ENCODE data around the gene IL34. TPM values are rescaled to one million over a fixed set of nuclear protein-coding genes. Genes with fewer than 3 reads are reported as not detected.

IL34 gene
- total and polyA plus RNA-seq, 2 experiments from 2014 or later: 4.3 to 6.6 TPM

DNA sequence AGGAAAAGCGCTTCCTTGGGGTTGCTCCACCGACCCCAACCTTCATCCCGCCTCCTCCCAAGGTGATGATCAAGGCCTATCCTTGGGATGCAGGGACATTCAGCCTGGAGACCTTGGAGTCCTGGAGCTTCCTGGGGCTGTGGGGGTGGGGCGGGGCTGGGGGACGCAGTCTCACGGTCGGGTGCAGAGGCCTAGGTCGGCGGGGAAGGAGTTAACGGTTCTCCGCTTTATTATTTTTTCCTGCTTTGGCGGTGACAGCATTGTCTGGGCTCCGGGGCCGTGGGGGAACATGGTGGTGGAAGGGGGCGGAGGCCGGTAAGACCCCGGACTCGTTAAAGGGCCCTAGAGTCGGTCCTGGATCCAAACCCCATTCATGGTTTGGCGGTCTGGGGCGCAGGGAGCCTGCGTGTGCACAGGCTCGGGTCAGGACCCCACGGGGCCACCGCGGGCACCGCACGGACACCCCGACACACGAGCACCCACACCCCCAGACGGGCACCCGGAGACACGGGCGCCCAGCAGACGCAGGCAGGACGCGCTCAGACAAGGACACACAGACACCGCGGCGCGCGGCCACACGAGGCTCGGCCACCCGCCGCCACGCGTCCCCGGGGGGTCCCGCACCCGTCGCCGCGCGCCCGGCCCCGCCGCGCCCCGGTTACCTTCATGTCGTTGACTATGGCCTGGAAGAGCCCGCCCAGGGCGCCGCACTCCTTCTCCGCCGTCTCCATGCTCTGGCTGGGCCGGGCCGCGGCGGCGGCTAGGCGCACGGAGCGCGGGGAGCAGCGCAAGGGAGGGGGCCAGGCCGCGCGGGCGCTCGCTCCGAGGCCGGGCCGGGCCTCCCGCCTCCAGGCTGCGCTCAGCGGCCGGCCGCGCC, 38.9 kb downstream of the IL34 start:
- H3K79me2 ChIP-seq (replicated peaks; ENCODE audit: insufficient read depth): no peaks in the 10 kb centered on the region
- no peak for DNase-seq (ENCODE audit: low spot score)

More for the DNA sequence above, 38.9 kb downstream of the IL34 start:
- Histone ChIP-seq H3K4me1 (ENCODE audit: insufficient read depth) (peaks cover 10% of the 10 kb centered on the region; the same call in 1 of the 2 replicates), H3K27me3 (ENCODE audit: insufficient read depth) (peaks cover 8% of the 10 kb centered on the region), H3K27ac (ENCODE audit: low read depth) (no peak overlapping the region), H2AFZ (no peak overlapping the region), H3K36me3 (ENCODE audit: insufficient read depth) (no peaks in the 10 kb centered on the region), H3F3A (replicated peaks; ENCODE audit: low read depth) (peaks cover 22% of the 10 kb centered on the region; the same call in 1 of the 2 replicates), H3K9me2 (ENCODE audit: insufficient read depth) (no peaks in the 10 kb centered on the region), H4K20me1 (replicated peaks; ENCODE audit: insufficient read depth) (peaks cover 4% of the 10 kb centered on the region), H3K4me3 (peak overlapping the region; percentile 69), H3K4me2 (peak overlapping the region; percentile 96)
- H3K36me3 Mint-ChIP-seq (ENCODE audit: low read depth): no peaks in the 10 kb centered on the region; the same call in 2 of the 3 replicates
- peaks cover 21% of the 10 kb centered on the region for H3K27me3 Mint-ChIP-seq (ENCODE audit: insufficient read depth, low read depth, poor library complexity)
- no peak for TF ChIP-seq CREB1 (CRISPR knock-in tag; IDR thresholded peaks at IDR 0.05; ENCODE audit: low read depth)
- no peak for TF ChIP-seq STAT1 (IDR thresholded peaks at IDR 0.05; ENCODE audit: unreplicated experiment)
- no peak for TF ChIP-seq ZNF331 (CRISPR knock-in tag; IDR thresholded peaks at IDR 0.05; ENCODE audit: low read depth)
- TF ChIP-seq EZH2phosphoT487 (IDR thresholded peaks at IDR 0.05; ENCODE audit: unreplicated experiment): no peak
- no peak for TF ChIP-seq JUNB (IDR thresholded peaks at IDR 0.05; ENCODE audit: unreplicated experiment)
- no peak for TF ChIP-seq NANOG (IDR thresholded peaks at IDR 0.05; ENCODE audit: borderline replicate concordance)
- TF ChIP-seq CTCF (conservative IDR thresholded peaks at IDR 0.05; ENCODE audit: low read depth in 2 of 2): no peak
- no peak for TF ChIP-seq EZH2 (IDR thresholded peaks at IDR 0.05; ENCODE audit: low read depth, unreplicated experiment)
- no peak for TF ChIP-seq POLR2AphosphoS5 (IDR thresholded peaks at IDR 0.05; ENCODE audit: low read depth)
- TF ChIP-seq ZNF114 (CRISPR knock-in tag; IDR thresholded peaks at IDR 0.05): no peak
- TF ChIP-seq, protein P1, sequence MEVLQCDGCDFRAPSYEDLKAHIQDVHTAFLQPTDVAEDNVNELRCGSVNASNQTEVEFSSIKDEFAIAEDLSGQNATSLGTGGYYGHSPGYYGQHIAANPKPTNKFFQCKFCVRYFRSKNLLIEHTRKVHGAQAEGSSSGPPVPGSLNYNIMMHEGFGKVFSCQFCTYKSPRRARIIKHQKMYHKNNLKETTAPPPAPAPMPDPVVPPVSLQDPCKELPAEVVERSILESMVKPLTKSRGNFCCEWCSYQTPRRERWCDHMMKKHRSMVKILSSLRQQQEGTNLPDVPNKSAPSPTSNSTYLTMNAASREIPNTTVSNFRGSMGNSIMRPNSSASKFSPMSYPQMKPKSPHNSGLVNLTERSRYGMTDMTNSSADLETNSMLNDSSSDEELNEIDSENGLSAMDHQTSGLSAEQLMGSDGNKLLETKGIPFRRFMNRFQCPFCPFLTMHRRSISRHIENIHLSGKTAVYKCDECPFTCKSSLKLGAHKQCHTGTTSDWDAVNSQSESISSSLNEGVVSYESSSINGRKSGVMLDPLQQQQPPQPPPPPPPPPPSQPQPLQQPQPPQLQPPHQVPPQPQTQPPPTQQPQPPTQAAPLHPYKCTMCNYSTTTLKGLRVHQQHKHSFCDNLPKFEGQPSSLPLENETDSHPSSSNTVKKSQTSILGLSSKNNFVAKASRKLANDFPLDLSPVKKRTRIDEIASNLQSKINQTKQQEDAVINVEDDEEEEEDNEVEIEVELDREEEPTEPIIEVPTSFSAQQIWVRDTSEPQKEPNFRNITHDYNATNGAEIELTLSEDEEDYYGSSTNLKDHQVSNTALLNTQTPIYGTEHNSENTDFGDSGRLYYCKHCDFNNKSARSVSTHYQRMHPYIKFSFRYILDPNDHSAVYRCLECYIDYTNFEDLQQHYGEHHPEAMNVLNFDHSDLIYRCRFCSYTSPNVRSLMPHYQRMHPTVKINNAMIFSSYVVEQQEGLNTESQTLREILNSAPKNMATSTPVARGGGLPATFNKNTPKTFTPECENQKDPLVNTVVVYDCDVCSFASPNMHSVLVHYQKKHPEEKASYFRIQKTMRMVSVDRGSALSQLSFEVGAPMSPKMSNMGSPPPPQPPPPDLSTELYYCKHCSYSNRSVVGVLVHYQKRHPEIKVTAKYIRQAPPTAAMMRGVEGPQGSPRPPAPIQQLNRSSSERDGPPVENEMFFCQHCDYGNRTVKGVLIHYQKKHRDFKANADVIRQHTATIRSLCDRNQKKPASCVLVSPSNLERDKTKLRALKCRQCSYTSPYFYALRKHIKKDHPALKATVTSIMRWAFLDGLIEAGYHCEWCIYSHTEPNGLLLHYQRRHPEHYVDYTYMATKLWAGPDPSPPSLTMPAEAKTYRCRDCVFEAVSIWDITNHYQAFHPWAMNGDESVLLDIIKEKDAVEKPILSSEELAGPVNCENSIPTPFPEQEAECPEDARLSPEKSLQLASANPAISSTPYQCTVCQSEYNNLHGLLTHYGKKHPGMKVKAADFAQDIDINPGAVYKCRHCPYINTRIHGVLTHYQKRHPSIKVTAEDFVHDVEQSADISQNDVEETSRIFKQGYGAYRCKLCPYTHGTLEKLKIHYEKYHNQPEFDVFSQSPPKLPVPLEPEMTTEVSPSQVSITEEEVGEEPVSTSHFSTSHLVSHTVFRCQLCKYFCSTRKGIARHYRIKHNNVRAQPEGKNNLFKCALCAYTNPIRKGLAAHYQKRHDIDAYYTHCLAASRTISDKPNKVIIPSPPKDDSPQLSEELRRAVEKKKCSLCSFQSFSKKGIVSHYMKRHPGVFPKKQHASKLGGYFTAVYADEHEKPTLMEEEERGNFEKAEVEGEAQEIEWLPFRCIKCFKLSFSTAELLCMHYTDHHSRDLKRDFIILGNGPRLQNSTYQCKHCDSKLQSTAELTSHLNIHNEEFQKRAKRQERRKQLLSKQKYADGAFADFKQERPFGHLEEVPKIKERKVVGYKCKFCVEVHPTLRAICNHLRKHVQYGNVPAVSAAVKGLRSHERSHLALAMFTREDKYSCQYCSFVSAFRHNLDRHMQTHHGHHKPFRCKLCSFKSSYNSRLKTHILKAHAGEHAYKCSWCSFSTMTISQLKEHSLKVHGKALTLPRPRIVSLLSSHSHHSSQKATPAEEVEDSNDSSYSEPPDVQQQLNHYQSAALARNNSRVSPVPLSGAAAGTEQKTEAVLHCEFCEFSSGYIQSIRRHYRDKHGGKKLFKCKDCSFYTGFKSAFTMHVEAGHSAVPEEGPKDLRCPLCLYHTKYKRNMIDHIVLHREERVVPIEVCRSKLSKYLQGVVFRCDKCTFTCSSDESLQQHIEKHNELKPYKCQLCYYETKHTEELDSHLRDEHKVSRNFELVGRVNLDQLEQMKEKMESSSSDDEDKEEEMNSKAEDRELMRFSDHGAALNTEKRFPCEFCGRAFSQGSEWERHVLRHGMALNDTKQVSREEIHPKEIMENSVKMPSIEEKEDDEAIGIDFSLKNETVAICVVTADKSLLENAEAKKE (CRISPR knock-in tag; IDR thresholded peaks at IDR 0.05): no peak
- TF ChIP-seq, protein P2, sequence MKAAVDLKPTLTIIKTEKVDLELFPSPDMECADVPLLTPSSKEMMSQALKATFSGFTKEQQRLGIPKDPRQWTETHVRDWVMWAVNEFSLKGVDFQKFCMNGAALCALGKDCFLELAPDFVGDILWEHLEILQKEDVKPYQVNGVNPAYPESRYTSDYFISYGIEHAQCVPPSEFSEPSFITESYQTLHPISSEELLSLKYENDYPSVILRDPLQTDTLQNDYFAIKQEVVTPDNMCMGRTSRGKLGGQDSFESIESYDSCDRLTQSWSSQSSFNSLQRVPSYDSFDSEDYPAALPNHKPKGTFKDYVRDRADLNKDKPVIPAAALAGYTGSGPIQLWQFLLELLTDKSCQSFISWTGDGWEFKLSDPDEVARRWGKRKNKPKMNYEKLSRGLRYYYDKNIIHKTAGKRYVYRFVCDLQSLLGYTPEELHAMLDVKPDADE (IDR thresholded peaks at IDR 0.05): no peak
- TF ChIP-seq, protein P3, sequence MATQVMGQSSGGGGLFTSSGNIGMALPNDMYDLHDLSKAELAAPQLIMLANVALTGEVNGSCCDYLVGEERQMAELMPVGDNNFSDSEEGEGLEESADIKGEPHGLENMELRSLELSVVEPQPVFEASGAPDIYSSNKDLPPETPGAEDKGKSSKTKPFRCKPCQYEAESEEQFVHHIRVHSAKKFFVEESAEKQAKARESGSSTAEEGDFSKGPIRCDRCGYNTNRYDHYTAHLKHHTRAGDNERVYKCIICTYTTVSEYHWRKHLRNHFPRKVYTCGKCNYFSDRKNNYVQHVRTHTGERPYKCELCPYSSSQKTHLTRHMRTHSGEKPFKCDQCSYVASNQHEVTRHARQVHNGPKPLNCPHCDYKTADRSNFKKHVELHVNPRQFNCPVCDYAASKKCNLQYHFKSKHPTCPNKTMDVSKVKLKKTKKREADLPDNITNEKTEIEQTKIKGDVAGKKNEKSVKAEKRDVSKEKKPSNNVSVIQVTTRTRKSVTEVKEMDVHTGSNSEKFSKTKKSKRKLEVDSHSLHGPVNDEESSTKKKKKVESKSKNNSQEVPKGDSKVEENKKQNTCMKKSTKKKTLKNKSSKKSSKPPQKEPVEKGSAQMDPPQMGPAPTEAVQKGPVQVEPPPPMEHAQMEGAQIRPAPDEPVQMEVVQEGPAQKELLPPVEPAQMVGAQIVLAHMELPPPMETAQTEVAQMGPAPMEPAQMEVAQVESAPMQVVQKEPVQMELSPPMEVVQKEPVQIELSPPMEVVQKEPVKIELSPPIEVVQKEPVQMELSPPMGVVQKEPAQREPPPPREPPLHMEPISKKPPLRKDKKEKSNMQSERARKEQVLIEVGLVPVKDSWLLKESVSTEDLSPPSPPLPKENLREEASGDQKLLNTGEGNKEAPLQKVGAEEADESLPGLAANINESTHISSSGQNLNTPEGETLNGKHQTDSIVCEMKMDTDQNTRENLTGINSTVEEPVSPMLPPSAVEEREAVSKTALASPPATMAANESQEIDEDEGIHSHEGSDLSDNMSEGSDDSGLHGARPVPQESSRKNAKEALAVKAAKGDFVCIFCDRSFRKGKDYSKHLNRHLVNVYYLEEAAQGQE (IDR thresholded peaks at IDR 0.05; ENCODE audit: unreplicated experiment): no peak
- peak; percentile 3; the same call in 2 of the 3 replicates for ATAC-seq
- peaks cover 29% of the 10 kb centered on the region for H3K4me1 Mint-ChIP-seq
- H3K4me3 Mint-ChIP-seq: peak overlapping the region; percentile 75
- no peaks in the 10 kb centered on the region; the same call in 2 of the 3 replicates for H3K9me3 Mint-ChIP-seq
- no peak overlapping the region for H3K27ac Mint-ChIP-seq

Data from GM23338 (cell line).